Renal cortical epithelial cell (primary cell): ENCODE measurements around the gene PTP4A1. TPM values are rescaled to one million over a fixed set of nuclear protein-coding genes. Genes with fewer than 3 reads are reported as not detected.
A peak's percentile ranks its signal among the peaks of the same experiment; 100 is the strongest.

Source experiments
- DNase-seq: peaks from one replicate; pipeline ENCODE4 v3.0.0-alpha.2; 2011; ENCODE audit warnings: low read depth
- total RNA-seq: library from RNA; depleted of rRNA; stranded (reverse); fragments of >200 nt; gene quantifications from 2 replicates; pipeline ENCODE4 v1.2.3, GENCODE V29; 2014

Gene PTP4A1
- total RNA-seq, 1 donor from 2014 or later: 174 TPM

- DNase-seq: no peak
Measured at GRCh38 chr6:63556369-63556768, 15.9 kb upstream of the PTP4A1 start.

GRCh38 chr6:63558278-63558677, 14.0 kb upstream of the PTP4A1 start:
- DNase-seq: no peak

GRCh38 chr6:63560801-63561287, 11.4 kb upstream of the PTP4A1 start:
- DNase-seq: peak; percentile 96

GRCh38 chr6:63561288-63561687, 11.0 kb upstream of the PTP4A1 start:
- no peak for DNase-seq

GRCh38 chr6:63563235-63563634, 9.0 kb upstream of the PTP4A1 start:
- DNase-seq: no peak

GRCh38 chr6:63565058-63565726, 7.1 kb upstream of the PTP4A1 start:
- peak; percentile 81 for DNase-seq

- peak; percentile 78 for DNase-seq
Measured at GRCh38 chr6:63565727-63566596, 6.3 kb upstream of the PTP4A1 start.

GRCh38 chr6:63567966-63568365, 4.3 kb upstream of the PTP4A1 start:
- DNase-seq: peak; percentile 56

GRCh38 chr6:63571361-63572043, 778 bp upstream of the PTP4A1 start:
- DNase-seq: peak; percentile 92

GRCh38 chr6:63572747-63573075, 431 bp downstream of the PTP4A1 start:
- DNase-seq: no peak

GRCh38 chr6:63573076-63573898, 1.0 kb downstream of the PTP4A1 start:
- DNase-seq: peak; percentile 66

- DNase-seq: peak; percentile 69
Measured at GRCh38 chr6:63573899-63574553, 1.7 kb downstream of the PTP4A1 start.

- DNase-seq: no peak
Measured at GRCh38 chr6:63574554-63574900, 2.2 kb downstream of the PTP4A1 start.

GRCh38 chr6:63576147-63576772, 4.0 kb downstream of the PTP4A1 start:
- DNase-seq: no peak

GRCh38 chr6:63576985-63577712, 4.9 kb downstream of the PTP4A1 start:
- no peak for DNase-seq

GRCh38 chr6:63578757-63579156, 6.5 kb downstream of the PTP4A1 start:
- no peak for DNase-seq

- no peak for DNase-seq
Measured at GRCh38 chr6:63579937-63580703, 7.8 kb downstream of the PTP4A1 start.

- no peak for DNase-seq
Measured at GRCh38 chr6:63580704-63580961, 8.4 kb downstream of the PTP4A1 start.

GRCh38 chr6:63581355-63582013, 9.2 kb downstream of the PTP4A1 start:
- no peak for DNase-seq
